C4-2B (cell line): ENCODE results near the gene SLC8A3.

Source experiments
- ZFX ChIP-seq: fragments of 450-650 bp; IDR thresholded peaks from 2 replicates; pipeline ENCODE4 v1.6.1; 2017
- TF ChIP-seq, protein P1 (sequence below): fragments of 450-650 bp; conservative IDR thresholded peaks from 2 replicates; pipeline ENCODE4 v1.5.1; 2017; ENCODE audit warnings: mild to moderate bottlenecking

DNA sequence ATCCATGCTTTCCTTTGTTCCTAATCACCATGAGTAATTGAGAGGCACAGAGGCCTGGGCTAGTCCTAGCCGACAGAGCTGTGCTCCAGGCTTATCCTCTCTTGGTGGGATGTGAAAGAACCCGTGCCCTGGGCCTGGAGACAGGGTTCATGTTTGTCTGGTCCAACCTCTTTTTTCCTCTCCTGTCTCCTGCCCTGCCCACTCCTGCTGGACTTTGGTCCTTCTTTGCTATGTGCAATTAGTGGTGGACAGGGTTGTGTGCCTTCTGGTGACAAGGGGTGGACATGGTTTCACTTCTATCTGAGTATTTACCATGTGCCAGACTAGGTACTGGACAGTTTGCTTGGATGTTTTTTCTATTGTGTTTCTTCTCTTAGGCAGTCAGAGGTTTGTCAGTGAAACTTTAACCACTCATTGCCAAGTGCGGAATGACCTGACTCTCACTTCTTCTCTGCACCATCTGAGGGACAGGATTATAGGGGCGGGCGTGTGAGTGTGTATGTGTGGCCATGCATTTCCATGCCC is 183.4 kb downstream of the SLC8A3 start:
- TF ChIP-seq, protein P1, sequence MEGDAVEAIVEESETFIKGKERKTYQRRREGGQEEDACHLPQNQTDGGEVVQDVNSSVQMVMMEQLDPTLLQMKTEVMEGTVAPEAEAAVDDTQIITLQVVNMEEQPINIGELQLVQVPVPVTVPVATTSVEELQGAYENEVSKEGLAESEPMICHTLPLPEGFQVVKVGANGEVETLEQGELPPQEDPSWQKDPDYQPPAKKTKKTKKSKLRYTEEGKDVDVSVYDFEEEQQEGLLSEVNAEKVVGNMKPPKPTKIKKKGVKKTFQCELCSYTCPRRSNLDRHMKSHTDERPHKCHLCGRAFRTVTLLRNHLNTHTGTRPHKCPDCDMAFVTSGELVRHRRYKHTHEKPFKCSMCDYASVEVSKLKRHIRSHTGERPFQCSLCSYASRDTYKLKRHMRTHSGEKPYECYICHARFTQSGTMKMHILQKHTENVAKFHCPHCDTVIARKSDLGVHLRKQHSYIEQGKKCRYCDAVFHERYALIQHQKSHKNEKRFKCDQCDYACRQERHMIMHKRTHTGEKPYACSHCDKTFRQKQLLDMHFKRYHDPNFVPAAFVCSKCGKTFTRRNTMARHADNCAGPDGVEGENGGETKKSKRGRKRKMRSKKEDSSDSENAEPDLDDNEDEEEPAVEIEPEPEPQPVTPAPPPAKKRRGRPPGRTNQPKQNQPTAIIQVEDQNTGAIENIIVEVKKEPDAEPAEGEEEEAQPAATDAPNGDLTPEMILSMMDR: no peak
- TF ChIP-seq ZFX: no peak
